Measurements from ENCODE around the gene LPIN1. TPM values are rescaled to one million over a fixed set of nuclear protein-coding genes. Genes with fewer than 3 reads are reported as not detected.
A peak's percentile ranks its signal among the peaks of the same experiment; 100 is the strongest.
"Not testable (repeated sequence)": the region's sequence is repeated elsewhere in the genome, so short reads cannot be mapped to it uniquely, and the experiment has no call there.

LPIN1 gene
- total and polyA plus RNA-seq, 2 of the 13 experiments (the other 11 are each of a cell fraction or from before 2014, with no cell fraction given): 9.7 to 19.4 TPM

DNA sequence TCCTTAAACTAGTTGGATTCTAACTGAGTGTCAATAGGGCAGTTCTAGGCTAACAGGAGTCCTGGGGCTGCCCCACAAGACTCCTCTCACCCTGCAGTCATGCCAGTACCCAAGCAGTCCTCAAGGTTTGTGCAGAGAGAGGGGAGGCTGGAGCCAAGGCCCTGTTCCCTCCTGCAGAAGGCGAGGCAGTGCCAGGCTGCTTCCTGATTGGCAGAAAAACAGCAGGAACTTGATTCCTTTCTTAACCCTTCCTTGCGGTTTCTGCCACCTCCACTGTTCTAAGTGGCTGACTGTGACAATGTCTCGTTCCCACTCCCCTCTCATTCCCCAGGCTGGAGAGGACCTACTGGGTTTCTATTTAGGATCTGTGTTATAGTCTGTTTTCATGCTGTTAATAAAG is 75.3 kb downstream of the LPIN1 start:
- BruUV-seq (replicated peaks): no TSS peak
- intact Hi-C loops (cut with micrococcal nuclease; ENCODE audit: unreplicated experiment) (no loop called here), in situ Hi-C loops (cut with HindIII; ENCODE audit: extremely low pct_ligation_motif_present, low pct_unique_long_range_greater_than_20kb) (no loop called here)
- POLR2A ChIA-PET: no interaction called here
- FAIRE-seq: no peak
- Histone ChIP-seq H3K27me3 (ENCODE audit: control insufficient read depth in 1 of 2, insufficient read depth in 2 of 2, low read length in 2 of 2) (no peaks in the 10 kb centered on the region), H3K36me3 (replicated peaks in 1 of 2; ENCODE audit: control insufficient read depth in 1 of 2, insufficient read depth in 2 of 2, low read length in 2 of 2) (peaks cover 0 to 17% of the 10 kb centered on the region in 2 experiments; a peak in 3 of 5 replicates), H3K4me3 (replicated peaks in 1 of 3; ENCODE audit: insufficient read depth in 1 of 3, low read depth in 2 of 3, low read length in 3 of 3) (no peak overlapping the region), H3K79me2 (ENCODE audit: insufficient read depth, low read length) (no peaks in the 10 kb centered on the region), H4K20me1 (ENCODE audit: insufficient read depth, low read length) (no peaks in the 10 kb centered on the region), H3K9ac (ENCODE audit: insufficient read depth, low read depth, low read length) (no peak overlapping the region), H3K27ac (ENCODE audit: extremely low read length, insufficient read depth, low read length) (peak overlapping the region; percentile 18), H3K9me3 (ENCODE audit: low read length) (no peaks in the 10 kb centered on the region), H3K4me1 (ENCODE audit: insufficient read depth, low read length) (peaks cover 64% of the 10 kb centered on the region), H2AFZ (ENCODE audit: low read length) (no peak overlapping the region), H3K4me2 (ENCODE audit: low read depth, low read length) (no peak overlapping the region)
- DNase-seq (ENCODE audit: low spot score): no peak
- WGBS (ENCODE audit: low lambda C conversion rate): 100% methylated on average over 3 of the region's 3 CpGs
- ATAC-seq: no peak
- TF ChIP-seq, protein P1, sequence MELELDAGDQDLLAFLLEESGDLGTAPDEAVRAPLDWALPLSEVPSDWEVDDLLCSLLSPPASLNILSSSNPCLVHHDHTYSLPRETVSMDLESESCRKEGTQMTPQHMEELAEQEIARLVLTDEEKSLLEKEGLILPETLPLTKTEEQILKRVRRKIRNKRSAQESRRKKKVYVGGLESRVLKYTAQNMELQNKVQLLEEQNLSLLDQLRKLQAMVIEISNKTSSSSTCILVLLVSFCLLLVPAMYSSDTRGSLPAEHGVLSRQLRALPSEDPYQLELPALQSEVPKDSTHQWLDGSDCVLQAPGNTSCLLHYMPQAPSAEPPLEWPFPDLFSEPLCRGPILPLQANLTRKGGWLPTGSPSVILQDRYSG (CRISPR knock-in tag; IDR thresholded peaks at IDR 0.05): no peak
- TF ChIP-seq GABPB1 (CRISPR knock-in tag; IDR thresholded peaks at IDR 0.05): 0 out of 2 replicates have a peak, but pooled peaks have one; percentile 5
- CTCF ChIA-PET (ENCODE audit: low intra/inter-chr PET ratio, low total read pairs): no interaction called here

DNA sequence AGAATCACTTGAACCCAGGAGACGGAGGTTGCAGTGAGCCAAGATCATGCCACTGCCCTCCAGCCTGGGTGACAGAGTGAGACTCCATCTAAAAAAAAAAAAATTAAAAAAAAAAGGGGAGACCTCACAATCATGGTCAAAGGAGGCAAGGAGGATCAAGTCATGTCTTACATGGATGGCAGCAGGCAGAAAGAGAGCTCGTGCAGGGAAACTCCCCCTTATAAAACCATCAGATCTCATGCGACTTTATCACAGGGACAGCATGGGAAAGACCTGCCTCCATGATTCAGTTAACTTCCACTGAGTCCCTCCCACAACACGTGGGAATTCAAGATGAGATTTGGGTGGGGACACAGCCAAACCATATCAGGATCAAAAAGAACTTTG is 75.9 kb downstream of the LPIN1 start:
- Histone ChIP-seq H3K36me3 (replicated peaks in 1 of 2; ENCODE audit: control insufficient read depth in 1 of 2, insufficient read depth in 2 of 2, low read length in 2 of 2) (peaks cover 0 to 19% of the 10 kb centered on the region in 2 experiments; a peak in 3 of 5 replicates), H3K4me2 (ENCODE audit: low read depth, low read length) (peak overlapping the region; percentile 26), H3K4me1 (ENCODE audit: insufficient read depth, low read length) (peaks cover 64% of the 10 kb centered on the region)
- H3K79me2 ChIP-seq (ENCODE audit: insufficient read depth, low read length); DNase-seq (ENCODE audit: low spot score); intact Hi-C loops (cut with micrococcal nuclease; ENCODE audit: unreplicated experiment); CTCF ChIA-PET (ENCODE audit: low intra/inter-chr PET ratio, low total read pairs); FAIRE-seq; in situ Hi-C loops (cut with HindIII; ENCODE audit: extremely low pct_ligation_motif_present, low pct_unique_long_range_greater_than_20kb); H3K27ac ChIP-seq (ENCODE audit: extremely low read length, insufficient read depth, low read length); H4K20me1 ChIP-seq (ENCODE audit: insufficient read depth, low read length); H3K27me3 ChIP-seq (ENCODE audit: control insufficient read depth in 1 of 2, insufficient read depth in 2 of 2, low read length in 2 of 2); H3K9me3 ChIP-seq (ENCODE audit: low read length); H3K9ac ChIP-seq (ENCODE audit: insufficient read depth, low read depth, low read length); ATAC-seq; H2AFZ ChIP-seq (ENCODE audit: low read length); BruUV-seq (replicated peaks); H3K4me3 ChIP-seq (replicated peaks in 1 of 3; ENCODE audit: insufficient read depth in 1 of 3, low read depth in 2 of 3, low read length in 3 of 3): not testable (repeated sequence)
- 96% methylated on average over 4 of the region's 4 CpGs for WGBS (ENCODE audit: low lambda C conversion rate)
- POLR2A ChIA-PET: interaction anchor here (0.7 kb wide), 1 partner anchor 16 kb away, joined by 3 read pairs; no protein-coding TSS in a partner anchor
- TF ChIP-seq ZNF605 (CRISPR knock-in tag; IDR thresholded peaks at IDR 0.05): peak; percentile 32; the same call in 1 of the 2 replicates
- peak; percentile 95 for TF ChIP-seq ZNF431 (CRISPR knock-in tag; IDR thresholded peaks at IDR 0.05; ENCODE audit: borderline replicate concordance, low read depth)
- TF ChIP-seq, protein P2, sequence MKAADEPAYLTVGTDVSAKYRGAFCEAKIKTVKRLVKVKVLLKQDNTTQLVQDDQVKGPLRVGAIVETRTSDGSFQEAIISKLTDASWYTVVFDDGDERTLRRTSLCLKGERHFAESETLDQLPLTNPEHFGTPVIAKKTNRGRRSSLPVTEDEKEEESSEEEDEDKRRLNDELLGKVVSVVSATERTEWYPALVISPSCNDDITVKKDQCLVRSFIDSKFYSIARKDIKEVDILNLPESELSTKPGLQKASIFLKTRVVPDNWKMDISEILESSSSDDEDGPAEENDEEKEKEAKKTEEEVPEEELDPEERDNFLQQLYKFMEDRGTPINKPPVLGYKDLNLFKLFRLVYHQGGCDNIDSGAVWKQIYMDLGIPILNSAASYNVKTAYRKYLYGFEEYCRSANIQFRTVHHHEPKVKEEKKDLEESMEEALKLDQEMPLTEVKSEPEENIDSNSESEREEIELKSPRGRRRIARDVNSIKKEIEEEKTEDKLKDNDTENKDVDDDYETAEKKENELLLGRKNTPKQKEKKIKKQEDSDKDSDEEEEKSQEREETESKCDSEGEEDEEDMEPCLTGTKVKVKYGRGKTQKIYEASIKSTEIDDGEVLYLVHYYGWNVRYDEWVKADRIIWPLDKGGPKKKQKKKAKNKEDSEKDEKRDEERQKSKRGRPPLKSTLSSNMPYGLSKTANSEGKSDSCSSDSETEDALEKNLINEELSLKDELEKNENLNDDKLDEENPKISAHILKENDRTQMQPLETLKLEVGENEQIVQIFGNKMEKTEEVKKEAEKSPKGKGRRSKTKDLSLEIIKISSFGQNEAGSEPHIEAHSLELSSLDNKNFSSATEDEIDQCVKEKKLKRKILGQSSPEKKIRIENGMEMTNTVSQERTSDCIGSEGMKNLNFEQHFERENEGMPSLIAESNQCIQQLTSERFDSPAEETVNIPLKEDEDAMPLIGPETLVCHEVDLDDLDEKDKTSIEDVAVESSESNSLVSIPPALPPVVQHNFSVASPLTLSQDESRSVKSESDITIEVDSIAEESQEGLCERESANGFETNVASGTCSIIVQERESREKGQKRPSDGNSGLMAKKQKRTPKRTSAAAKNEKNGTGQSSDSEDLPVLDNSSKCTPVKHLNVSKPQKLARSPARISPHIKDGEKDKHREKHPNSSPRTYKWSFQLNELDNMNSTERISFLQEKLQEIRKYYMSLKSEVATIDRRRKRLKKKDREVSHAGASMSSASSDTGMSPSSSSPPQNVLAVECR (CRISPR knock-in tag; IDR thresholded peaks at IDR 0.05; ENCODE audit: borderline replicate concordance): 0 out of 2 replicates have a peak, but pooled peaks have one; percentile 33
